PC-3 (cell line): ENCODE measurements around the gene PNN.
"Not testable (repeated sequence)": the region's sequence is repeated elsewhere in the genome, so short reads cannot be mapped to it uniquely, and the experiment has no call there.

ENCODE experiments used
- EZH2 ChIP-seq: fragments of 300-600 bp; sonication (generic); IDR thresholded peaks from one replicate; pipeline ENCODE4 v1.6.1; 2017; ENCODE audit warnings: antibody characterized with exemption, mild to moderate bottlenecking, low read length; ENCODE audit not compliant: unreplicated experiment
- EZH2phosphoT487 ChIP-seq: fragments of 300-600 bp; sonication (generic); IDR thresholded peaks from 2 replicates; pipeline ENCODE4 v1.6.1; 2018; ENCODE audit warnings: mild to moderate bottlenecking, antibody characterized with exemption, low read length, borderline replicate concordance
- TF ChIP-seq, protein P1 (sequence below): fragments of 300-600 bp; sonication (generic); conservative IDR thresholded peaks from 2 replicates; pipeline ENCODE4 v1.5.1; 2017; ENCODE audit warnings: antibody characterized with exemption, low read depth, mild to moderate bottlenecking, low read length

DNA sequence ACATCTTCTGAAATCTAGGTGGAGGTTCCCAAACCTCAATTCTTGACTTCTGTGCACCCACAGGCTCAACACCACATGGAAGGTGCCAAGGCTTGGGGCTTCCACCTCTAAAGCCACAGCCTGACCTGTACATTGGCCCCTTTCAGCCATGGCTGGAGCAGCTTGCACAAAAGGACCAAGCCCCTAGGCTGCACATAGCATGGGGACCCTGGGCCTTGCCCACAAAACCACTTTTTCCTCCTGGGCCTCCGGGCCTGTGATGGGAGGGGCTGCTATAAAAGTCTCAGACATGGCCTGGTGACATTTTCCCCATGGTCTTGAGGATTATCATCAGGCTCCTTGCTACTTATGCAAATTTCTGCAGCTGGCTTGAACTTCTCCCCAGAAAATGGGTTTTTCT is 33.4 kb upstream of the PNN start:
- TF ChIP-seq, protein P1, sequence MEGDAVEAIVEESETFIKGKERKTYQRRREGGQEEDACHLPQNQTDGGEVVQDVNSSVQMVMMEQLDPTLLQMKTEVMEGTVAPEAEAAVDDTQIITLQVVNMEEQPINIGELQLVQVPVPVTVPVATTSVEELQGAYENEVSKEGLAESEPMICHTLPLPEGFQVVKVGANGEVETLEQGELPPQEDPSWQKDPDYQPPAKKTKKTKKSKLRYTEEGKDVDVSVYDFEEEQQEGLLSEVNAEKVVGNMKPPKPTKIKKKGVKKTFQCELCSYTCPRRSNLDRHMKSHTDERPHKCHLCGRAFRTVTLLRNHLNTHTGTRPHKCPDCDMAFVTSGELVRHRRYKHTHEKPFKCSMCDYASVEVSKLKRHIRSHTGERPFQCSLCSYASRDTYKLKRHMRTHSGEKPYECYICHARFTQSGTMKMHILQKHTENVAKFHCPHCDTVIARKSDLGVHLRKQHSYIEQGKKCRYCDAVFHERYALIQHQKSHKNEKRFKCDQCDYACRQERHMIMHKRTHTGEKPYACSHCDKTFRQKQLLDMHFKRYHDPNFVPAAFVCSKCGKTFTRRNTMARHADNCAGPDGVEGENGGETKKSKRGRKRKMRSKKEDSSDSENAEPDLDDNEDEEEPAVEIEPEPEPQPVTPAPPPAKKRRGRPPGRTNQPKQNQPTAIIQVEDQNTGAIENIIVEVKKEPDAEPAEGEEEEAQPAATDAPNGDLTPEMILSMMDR = not testable (repeated sequence)
- TF ChIP-seq EZH2, EZH2phosphoT487: not testable (repeated sequence)
